Prostate gland (tissue), 2 donors: ENCODE measurements around the gene ATXN7.

ENCODE experiments used
- POLR2A ChIP-seq: fragments of 450-650 bp; IDR thresholded peaks from one replicate; pipeline ENCODE4 v1.6.1; 2016; ENCODE audit warnings: antibody characterized with exemption, mild to moderate bottlenecking
- TF ChIP-seq, protein P1 (sequence below), 4 experiments: fragments of 200-600 bp in 2 of 4; fragments of 450-650 bp in 2 of 4; sonication (generic) in 2 of 4; IDR thresholded peaks; 1 replicate in 3 of 4; 2 replicates in 1 of 4; pipeline ENCODE4 v1.5.1; 2016 to 2019; ENCODE audit warnings: antibody characterized with exemption in 4 of 4, mild to moderate bottlenecking in 2 of 4, moderate library complexity in 2 of 4

- TF ChIP-seq, protein P1, sequence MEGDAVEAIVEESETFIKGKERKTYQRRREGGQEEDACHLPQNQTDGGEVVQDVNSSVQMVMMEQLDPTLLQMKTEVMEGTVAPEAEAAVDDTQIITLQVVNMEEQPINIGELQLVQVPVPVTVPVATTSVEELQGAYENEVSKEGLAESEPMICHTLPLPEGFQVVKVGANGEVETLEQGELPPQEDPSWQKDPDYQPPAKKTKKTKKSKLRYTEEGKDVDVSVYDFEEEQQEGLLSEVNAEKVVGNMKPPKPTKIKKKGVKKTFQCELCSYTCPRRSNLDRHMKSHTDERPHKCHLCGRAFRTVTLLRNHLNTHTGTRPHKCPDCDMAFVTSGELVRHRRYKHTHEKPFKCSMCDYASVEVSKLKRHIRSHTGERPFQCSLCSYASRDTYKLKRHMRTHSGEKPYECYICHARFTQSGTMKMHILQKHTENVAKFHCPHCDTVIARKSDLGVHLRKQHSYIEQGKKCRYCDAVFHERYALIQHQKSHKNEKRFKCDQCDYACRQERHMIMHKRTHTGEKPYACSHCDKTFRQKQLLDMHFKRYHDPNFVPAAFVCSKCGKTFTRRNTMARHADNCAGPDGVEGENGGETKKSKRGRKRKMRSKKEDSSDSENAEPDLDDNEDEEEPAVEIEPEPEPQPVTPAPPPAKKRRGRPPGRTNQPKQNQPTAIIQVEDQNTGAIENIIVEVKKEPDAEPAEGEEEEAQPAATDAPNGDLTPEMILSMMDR (IDR thresholded peaks at IDR 0.05): no peak
- no peak for TF ChIP-seq POLR2A
Measured at GRCh38 chr3:63975723-63976122, 112.1 kb downstream of the ATXN7 start.
